Measurements from ENCODE around the gene PNLIPRP1. TPM values are rescaled to one million over a fixed set of nuclear protein-coding genes. Genes with fewer than 3 reads are reported as not detected.

Gene PNLIPRP1
- total RNA-seq, 1 experiment from 2014 or later: not detected

DNA sequence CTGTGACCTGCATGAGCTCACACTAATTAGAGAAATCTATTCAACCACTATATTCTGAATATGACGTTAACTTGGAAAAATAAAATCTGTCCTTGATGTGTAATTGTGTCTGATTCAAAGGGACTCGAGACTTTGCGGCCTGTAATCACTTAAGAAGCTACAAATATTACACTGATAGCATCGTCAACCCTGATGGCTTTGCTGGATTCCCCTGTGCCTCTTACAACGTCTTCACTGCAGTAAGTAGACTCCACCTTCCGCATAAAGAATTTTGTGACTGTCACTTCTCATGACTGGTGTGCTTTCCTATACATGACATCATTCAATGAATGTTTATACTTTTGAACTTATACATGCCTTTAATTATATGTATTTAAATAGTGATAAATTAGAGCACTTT, 34.9 kb upstream of the PNLIPRP1 start:
- no peak overlapping the region for H3K9ac ChIP-seq (ENCODE audit: extremely low read depth, insufficient read length, low read length)
- no peak overlapping the region for H3K4me2 ChIP-seq (ENCODE audit: insufficient read depth, insufficient read length, low read length)
- H4K5ac ChIP-seq (ENCODE audit: insufficient read length, low read depth, low read length): no peak overlapping the region
- H3K4ac ChIP-seq (ENCODE audit: low read depth, low read length): no peak overlapping the region
- no peaks in the 10 kb centered on the region for H4K20me1 ChIP-seq (ENCODE audit: control insufficient read depth, insufficient read depth, insufficient read length)
- H2BK15ac ChIP-seq (ENCODE audit: low read depth, low read length): no peak overlapping the region
- no peak overlapping the region for H3K56ac ChIP-seq (ENCODE audit: insufficient read length, low read depth, low read length)
- no peaks in the 10 kb centered on the region for H3K79me1 ChIP-seq (ENCODE audit: insufficient read depth, low read depth, low read length, poor library complexity, severe bottlenecking)
- H3K27ac Mint-ChIP-seq: no peak overlapping the region; a peak in 1 of 7 replicates
- no peaks in the 10 kb centered on the region for H3K79me2 ChIP-seq (ENCODE audit: insufficient read depth, low read length)
- no peaks in the 10 kb centered on the region for H3K27me3 ChIP-seq (ENCODE audit: insufficient read depth, low read length)
- H2BK20ac ChIP-seq (ENCODE audit: low read depth, low read length, poor library complexity, severe bottlenecking): no peak overlapping the region
- H3K4me1 ChIP-seq (ENCODE audit: insufficient read depth, low read length): no peaks in the 10 kb centered on the region; the same call in 1 of the 2 replicates
- H4K8ac ChIP-seq (replicated peaks; ENCODE audit: insufficient read length, low read depth, low read length): no peak overlapping the region
- no peaks in the 10 kb centered on the region; a peak in 1 of 5 replicates for H3K9me3 Mint-ChIP-seq
- no peak overlapping the region for H3K27ac ChIP-seq (ENCODE audit: insufficient read length, low read depth, low read length)
- H2AFZ ChIP-seq (ENCODE audit: low read length): no peak overlapping the region
- no peak overlapping the region for H3K14ac ChIP-seq (ENCODE audit: insufficient read depth, low read length)
- no peak overlapping the region for H2AK5ac ChIP-seq (ENCODE audit: insufficient read length, low read length)
- no peak overlapping the region for H3K18ac ChIP-seq (ENCODE audit: insufficient read length, low read depth, low read length)
- TF ChIP-seq, protein P1, sequence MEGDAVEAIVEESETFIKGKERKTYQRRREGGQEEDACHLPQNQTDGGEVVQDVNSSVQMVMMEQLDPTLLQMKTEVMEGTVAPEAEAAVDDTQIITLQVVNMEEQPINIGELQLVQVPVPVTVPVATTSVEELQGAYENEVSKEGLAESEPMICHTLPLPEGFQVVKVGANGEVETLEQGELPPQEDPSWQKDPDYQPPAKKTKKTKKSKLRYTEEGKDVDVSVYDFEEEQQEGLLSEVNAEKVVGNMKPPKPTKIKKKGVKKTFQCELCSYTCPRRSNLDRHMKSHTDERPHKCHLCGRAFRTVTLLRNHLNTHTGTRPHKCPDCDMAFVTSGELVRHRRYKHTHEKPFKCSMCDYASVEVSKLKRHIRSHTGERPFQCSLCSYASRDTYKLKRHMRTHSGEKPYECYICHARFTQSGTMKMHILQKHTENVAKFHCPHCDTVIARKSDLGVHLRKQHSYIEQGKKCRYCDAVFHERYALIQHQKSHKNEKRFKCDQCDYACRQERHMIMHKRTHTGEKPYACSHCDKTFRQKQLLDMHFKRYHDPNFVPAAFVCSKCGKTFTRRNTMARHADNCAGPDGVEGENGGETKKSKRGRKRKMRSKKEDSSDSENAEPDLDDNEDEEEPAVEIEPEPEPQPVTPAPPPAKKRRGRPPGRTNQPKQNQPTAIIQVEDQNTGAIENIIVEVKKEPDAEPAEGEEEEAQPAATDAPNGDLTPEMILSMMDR (conservative IDR thresholded peaks at IDR 0.05): no peak
- H3K4me1 Mint-ChIP-seq: peaks cover 16 to 17% of the 10 kb centered on the region in 2 experiments
- H3K23ac ChIP-seq (ENCODE audit: insufficient read length, low read depth, low read length): no peak overlapping the region
- no peak overlapping the region for H3K4me3 Mint-ChIP-seq
- H3K9me3 ChIP-seq (ENCODE audit: control insufficient read depth, low read depth, low read length): no peaks in the 10 kb centered on the region
- H3K36me3 Mint-ChIP-seq (ENCODE audit: insufficient read depth in 1 of 3, low read depth in 3 of 3): no peaks in the 10 kb centered on the region
- H3K27me3 Mint-ChIP-seq (ENCODE audit: low read depth): no peaks in the 10 kb centered on the region
- DNase-seq: no peak
- H2BK5ac ChIP-seq (ENCODE audit: insufficient read length, low read length): no peak overlapping the region
- H2BK12ac ChIP-seq (ENCODE audit: insufficient read length, low read depth, low read length): no peak overlapping the region
- no CpG with 5 or more reads among the region's 6 CpGs for WGBS (ENCODE audit: extremely low coverage, insufficient read length, low lambda C conversion rate)
- H3T11ph ChIP-seq (ENCODE audit: low read length): no peak overlapping the region
- no peaks in the 10 kb centered on the region for H3K23me2 ChIP-seq (ENCODE audit: insufficient read length, low read depth, low read length, poor library complexity, severe bottlenecking)
- H4K91ac ChIP-seq (ENCODE audit: insufficient read length, low read depth, low read length): no peak overlapping the region
- H2BK120ac ChIP-seq (ENCODE audit: low read depth, low read length, poor library complexity, severe bottlenecking): no peak overlapping the region

Measured in H9 (cell line).